Activated T-helper 1 cell treated with anti-CD3 and anti-CD28 coated beads, Interleukin-2, amount 50 U/mL, for 16 hours (primary cell): Measurements from ENCODE around the gene PTP4A2.
"Not testable (repeated sequence)": the region's sequence is repeated elsewhere in the genome, so short reads cannot be mapped to it uniquely, and the experiment has no call there.

Experiments
- DNase-seq, 2 donors: peaks; one replicate each; pipeline ENCODE4 v3.0.0-alpha.2; 2020; ENCODE audit warnings: low read depth in 1 of 2, low spot score in 1 of 2

The PTP4A2 gene

GRCh38 chr1:31895474-31896198 lies 42.5 kb downstream of the PTP4A2 start:
- DNase-seq, result not testable (repeated sequence)

DNA sequence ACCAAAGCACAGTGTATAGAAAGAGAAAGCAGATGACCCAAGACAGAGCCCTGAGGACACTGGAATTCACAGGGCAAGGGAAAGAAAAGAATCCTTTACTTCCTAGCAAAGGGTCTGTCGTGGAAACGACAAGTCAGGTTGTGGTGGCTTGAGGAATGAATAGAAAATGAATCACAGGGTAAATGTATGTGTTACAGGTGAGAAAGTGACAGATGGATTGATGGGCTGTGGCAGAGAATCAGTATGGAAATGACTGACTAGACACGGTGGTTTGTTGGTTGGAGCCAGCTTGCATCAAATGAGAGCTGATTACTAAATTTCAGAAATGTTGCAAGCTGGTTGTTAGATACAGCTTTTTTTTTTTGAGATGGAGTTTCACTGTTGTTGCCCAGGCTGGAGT lies 46.9 kb downstream of the PTP4A2 start:
- DNase-seq, result no peak

GRCh38 chr1:31888291-31888690 lies 49.9 kb downstream of the PTP4A2 start:
- DNase-seq, result no peak

GRCh38 chr1:31886866-31887265 lies 51.3 kb downstream of the PTP4A2 start:
- DNase-seq, result no peak

- no peak for DNase-seq
These were observed 52.3 kb downstream of the PTP4A2 start for GRCh38 chr1:31885851-31886250.

DNA sequence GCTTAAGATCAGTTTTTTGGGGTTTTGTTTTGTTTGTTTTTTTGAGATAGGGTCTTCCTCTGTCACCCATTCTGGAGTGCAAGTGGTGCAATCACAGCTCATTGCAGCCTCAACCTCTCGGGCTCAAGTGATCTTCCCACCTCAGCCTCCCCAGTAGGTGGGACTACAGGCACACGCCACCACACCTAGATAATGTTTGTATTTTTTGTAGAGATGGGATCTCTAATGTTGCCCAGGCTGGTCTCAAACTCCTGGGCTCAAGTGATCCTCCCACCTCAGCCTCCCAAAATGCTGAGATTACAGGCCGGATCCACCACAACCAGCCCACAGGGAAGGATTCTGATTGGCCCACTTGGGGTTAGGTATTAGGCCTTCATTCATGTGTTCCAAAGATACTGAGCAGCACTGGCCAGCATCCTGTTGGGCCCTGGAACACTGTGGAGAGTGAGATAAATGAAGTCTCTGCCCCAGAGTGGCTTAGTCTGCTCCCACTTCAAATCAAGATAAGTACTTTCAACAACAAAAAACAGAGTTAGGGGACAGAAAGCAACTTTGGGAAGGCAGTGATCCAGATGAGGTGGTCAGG lies 54.7 kb downstream of the PTP4A2 start:
- no peak for DNase-seq

DNA sequence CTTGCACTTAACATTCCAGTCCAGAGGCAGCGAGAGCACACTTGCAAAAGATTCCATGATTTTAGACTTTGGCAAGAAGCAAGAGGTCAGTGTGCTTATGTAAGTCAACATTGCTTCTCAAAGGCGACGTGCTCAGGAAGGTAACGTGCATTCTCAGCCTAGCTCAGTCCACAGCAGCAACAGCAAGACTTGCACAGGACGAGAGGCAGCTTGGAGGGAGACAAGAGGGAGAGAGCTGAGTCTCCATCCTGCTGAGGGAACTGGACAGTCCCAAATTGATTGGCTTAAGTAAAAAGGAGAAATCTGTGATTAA lies 56.5 kb downstream of the PTP4A2 start:
- no peak for DNase-seq

GRCh38 chr1:31880957-31881687 lies 57.0 kb downstream of the PTP4A2 start:
- DNase-seq, result no peak

GRCh38 chr1:31879981-31880608 lies 58.1 kb downstream of the PTP4A2 start:
- no peak for DNase-seq

DNA sequence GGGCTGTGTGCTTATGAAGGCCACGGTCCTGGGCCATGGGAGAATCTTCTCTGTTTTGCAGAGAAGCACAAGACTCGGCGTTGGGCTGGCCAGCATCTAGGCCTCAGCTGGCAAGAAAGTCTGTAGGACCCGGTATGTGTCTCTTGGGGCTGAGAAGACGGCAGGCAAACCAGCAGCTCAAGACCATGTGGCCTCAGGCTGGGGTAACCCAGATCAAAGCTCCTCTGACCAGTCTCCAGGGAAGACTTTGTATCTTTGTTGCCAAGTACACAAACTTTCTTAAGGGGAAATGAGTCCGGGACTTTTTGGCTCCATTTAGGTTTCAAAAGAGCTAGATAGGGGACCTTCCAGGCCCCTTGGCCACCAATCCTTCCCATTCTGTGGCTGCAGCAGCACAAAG lies 60.1 kb downstream of the PTP4A2 start:
- no peak for DNase-seq

GRCh38 chr1:31877544-31877943 lies 60.6 kb downstream of the PTP4A2 start:
- DNase-seq, result no peak

DNA sequence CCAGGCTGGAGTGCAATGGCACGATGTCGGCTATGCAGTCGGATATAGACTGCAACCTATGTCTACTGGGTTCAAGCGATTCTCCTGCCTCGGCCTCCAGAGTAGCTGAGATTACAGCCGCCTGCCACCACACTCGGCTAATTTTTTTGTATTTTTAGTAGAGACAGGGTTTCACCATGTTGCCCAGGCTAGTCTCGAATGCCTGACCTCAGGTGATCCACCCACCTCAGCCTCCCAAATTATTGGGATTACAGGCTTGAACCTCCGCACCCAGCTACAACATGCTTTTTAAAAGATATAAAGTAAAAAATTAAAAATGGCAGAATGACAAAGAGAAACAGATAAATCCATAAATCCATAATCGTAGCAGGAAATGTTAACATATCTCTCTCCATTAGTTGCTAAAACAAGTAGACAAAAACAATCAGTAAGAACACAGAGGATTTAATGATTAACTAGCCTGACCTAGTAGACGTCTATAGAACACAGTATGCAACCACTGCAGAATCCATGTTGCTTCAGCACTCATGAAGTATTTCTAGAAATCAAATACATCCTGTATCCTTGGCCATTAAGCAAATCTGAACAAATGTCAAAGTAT lies 62.4 kb downstream of the PTP4A2 start:
- no peak for DNase-seq

GRCh38 chr1:31874942-31875341 lies 63.2 kb downstream of the PTP4A2 start:
- no peak for DNase-seq

GRCh38 chr1:31872658-31873636 lies 65.2 kb downstream of the PTP4A2 start:
- DNase-seq, result no peak

- no peak for DNase-seq
These were observed 66.5 kb downstream of the PTP4A2 start for GRCh38 chr1:31871703-31872102.

- DNase-seq, result no peak
These were observed 68.0 kb downstream of the PTP4A2 start for GRCh38 chr1:31870086-31870736.

DNA sequence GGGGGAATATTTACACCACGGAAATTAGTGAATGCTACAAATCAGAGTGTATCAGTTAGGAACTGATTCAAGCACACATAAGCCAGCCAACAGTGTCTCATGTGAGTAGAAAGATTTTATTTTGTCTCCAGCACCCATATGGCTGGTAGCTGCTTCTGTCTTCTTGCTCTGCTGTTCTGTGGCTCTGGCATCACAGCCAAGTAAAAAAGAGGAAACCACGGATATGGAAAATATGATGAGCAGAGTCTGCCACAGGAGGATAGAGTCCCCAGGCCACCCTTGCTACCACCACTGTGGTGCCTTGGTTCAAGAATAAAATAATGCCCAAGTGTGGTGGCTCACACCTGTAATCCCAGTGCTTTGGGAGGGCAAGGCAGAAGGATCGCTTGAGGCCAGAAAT lies 68.7 kb downstream of the PTP4A2 start:
- no peak for DNase-seq

GRCh38 chr1:31868862-31869261 lies 69.3 kb downstream of the PTP4A2 start:
- no peak for DNase-seq

- DNase-seq, result no peak
These were observed 70.6 kb downstream of the PTP4A2 start for GRCh38 chr1:31867546-31867945.

DNA sequence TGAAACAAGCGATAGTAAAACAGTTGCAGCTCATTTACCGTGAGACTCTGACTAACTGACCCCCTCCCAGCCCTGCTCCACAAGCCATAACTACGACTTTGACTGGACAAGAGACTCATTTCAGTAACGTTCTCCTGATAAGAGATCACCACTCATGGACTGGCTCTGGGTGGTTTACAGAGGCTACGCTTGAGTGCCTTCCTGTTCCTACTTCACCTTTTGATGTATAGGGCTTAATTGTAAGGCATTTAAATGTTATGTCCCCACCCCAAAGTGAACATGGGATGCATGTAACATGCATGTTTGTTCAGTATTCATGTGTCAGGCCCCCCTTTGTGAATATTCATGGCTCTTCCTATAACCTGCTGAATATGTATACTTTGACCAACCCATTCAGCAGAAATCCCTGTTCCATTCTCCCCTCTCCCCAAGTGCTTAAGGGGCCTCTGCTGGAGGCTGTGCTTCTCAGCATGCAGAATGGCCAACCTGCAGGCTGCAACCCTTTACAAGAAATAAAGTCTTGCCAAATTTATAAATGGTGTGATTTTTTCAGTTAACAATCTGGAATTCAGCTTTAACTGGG lies 71.6 kb downstream of the PTP4A2 start:
- DNase-seq, result no peak
